ENCODE data around the gene AHDC1. TPM values are rescaled to one million over a fixed set of nuclear protein-coding genes. Genes with fewer than 3 reads are reported as not detected.

AHDC1 gene
- total and polyA plus RNA-seq, 2 of the 13 experiments (the other 11 are each of a cell fraction or from before 2014, with no cell fraction given): 1.0 to 2.7 TPM

DNA sequence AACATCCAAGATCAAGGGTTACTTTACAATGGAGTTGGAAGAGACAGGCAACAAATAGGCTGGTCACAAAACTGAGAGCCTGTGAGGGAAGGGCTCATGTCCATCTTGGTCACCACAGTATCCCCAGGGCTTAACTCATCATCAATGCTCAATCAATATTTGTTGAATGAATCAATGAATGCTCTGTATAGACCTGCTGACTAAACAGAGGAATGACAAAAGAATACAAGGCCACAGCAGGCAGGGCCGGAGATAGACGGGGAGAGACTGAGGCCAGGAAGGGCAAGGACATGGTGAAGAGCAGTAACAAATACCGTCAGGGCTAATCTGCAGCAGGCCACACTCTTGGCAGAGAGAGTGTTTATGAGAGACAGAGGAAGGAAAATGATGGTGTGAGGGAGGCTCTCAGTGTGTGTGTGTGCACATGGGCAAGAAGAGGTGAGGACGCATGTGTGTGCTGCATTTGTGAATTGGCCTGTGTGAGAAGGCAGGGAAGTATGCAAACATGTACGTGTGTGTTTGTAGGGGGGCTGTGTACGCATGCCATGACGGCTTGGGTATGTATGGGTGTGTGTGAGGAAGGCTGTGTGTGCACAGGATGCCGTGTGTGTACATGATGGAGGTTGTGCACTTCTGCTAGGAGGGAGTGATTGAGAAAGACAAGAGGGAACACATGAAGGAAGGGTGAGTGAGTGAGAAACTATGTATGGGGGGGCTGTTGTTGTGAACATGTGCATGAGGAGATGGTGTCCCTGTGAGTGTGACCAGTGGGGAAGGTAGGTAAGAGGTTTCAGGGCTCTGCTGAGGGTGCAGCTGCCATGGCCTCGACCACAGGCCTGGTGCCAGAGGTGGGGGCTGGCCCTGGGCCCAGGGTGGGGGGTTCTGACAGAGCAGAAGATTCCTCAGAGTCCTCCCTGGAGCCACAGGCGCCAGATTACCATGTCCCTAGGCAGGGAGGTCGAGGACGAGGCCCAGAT, 15.4 kb downstream of the AHDC1 start:
- in situ Hi-C loops (cut with HindIII; ENCODE audit: extremely low pct_ligation_motif_present, low pct_unique_long_range_greater_than_20kb): no loop called here
- 75% methylated on average over 11 of the region's 12 CpGs for WGBS (ENCODE audit: low lambda C conversion rate)
- no TSS peak for BruUV-seq (replicated peaks)
- Histone ChIP-seq H4K20me1 (ENCODE audit: insufficient read depth, low read length) (0 out of 2 replicates have a peak, but pooled peaks cover 15% of the 10 kb centered on the region), H2AFZ (ENCODE audit: low read length) (no peak overlapping the region), H3K27me3 (ENCODE audit: control insufficient read depth in 1 of 2, insufficient read depth in 2 of 2, low read length in 2 of 2) (no peaks in the 10 kb centered on the region), H3K4me3 (replicated peaks in 1 of 3; ENCODE audit: insufficient read depth in 1 of 3, low read depth in 2 of 3, low read length in 3 of 3) (no peak overlapping the region), H3K27ac (ENCODE audit: extremely low read length, insufficient read depth, low read length) (no peak overlapping the region), H3K9me3 (ENCODE audit: low read length) (no peaks in the 10 kb centered on the region), H3K4me2 (ENCODE audit: low read depth, low read length) (no peak overlapping the region), H3K36me3 (replicated peaks in 1 of 2; ENCODE audit: control insufficient read depth in 1 of 2, insufficient read depth in 2 of 2, low read length in 2 of 2) (peaks cover 0 to 2% of the 10 kb centered on the region in 2 experiments; a peak in 1 of 5 replicates), H3K4me1 (ENCODE audit: insufficient read depth, low read length) (peaks cover 79% of the 10 kb centered on the region), H3K79me2 (ENCODE audit: insufficient read depth, low read length) (peaks cover 4% of the 10 kb centered on the region), H3K9ac (ENCODE audit: insufficient read depth, low read depth, low read length) (no peak overlapping the region)
- FAIRE-seq (no peak), ATAC-seq (no peak), DNase-seq (ENCODE audit: low spot score) (no peak)
- POLR2A ChIA-PET: no interaction called here
- CTCF ChIA-PET (ENCODE audit: low intra/inter-chr PET ratio, low total read pairs): no interaction called here
- TF ChIP-seq, protein P1, sequence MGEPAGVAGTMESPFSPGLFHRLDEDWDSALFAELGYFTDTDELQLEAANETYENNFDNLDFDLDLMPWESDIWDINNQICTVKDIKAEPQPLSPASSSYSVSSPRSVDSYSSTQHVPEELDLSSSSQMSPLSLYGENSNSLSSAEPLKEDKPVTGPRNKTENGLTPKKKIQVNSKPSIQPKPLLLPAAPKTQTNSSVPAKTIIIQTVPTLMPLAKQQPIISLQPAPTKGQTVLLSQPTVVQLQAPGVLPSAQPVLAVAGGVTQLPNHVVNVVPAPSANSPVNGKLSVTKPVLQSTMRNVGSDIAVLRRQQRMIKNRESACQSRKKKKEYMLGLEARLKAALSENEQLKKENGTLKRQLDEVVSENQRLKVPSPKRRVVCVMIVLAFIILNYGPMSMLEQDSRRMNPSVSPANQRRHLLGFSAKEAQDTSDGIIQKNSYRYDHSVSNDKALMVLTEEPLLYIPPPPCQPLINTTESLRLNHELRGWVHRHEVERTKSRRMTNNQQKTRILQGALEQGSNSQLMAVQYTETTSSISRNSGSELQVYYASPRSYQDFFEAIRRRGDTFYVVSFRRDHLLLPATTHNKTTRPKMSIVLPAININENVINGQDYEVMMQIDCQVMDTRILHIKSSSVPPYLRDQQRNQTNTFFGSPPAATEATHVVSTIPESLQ (CRISPR knock-in tag; conservative IDR thresholded peaks at IDR 0.05): no peak
- TF ChIP-seq SOX13 (IDR thresholded peaks at IDR 0.05) (no peak), SOX13 (CRISPR knock-in tag; conservative IDR thresholded peaks at IDR 0.05 in 1 of 2, IDR thresholded peaks at IDR 0.05 in 1 of 2) (peak in 1 of 2 experiments; percentile 55; a peak in 1 of 4 replicates), FOSL2 (CRISPR knock-in tag; IDR thresholded peaks at IDR 0.05) (0 out of 2 replicates have a peak, but pooled peaks have one; percentile 4), ZNF263 (CRISPR knock-in tag; IDR thresholded peaks at IDR 0.05) (0 out of 2 replicates have a peak, but pooled peaks have one; percentile 17), FOXA1 (IDR thresholded peaks at IDR 0.05) (no peak), FOXA1 (CRISPR knock-in tag; IDR thresholded peaks at IDR 0.05) (peak; percentile 52), ZNF619 (CRISPR knock-in tag; IDR thresholded peaks at IDR 0.05) (no peak), KAT2B (IDR thresholded peaks at IDR 0.05; ENCODE audit: borderline replicate concordance, low read depth, low read length) (peak; percentile 52; the same call in 1 of the 2 replicates)
- intact Hi-C loops (cut with micrococcal nuclease; ENCODE audit: unreplicated experiment): no loop called here

Measured in HepG2 (cell line).